DOHH2 (cell line): ENCODE results near the gene ZCCHC18.

Source experiments
- H3F3A ChIP-seq: fragments of 200-600 bp; sonication (generic), shearing (Covaris generic); 2 replicates; pipeline ENCODE4 v1.6.0; 2016; ENCODE audit warnings: antibody characterized with exemption, mild to moderate bottlenecking; ENCODE audit not compliant: control insufficient read depth, insufficient read depth
- H3K27ac ChIP-seq: fragments of 200-600 bp; sonication (generic); 2 replicates; pipeline ENCODE4 v1.5.1; 2014; ENCODE audit warnings: low read depth, mild to moderate bottlenecking, low read length, moderate library complexity
- H3K27me3 ChIP-seq: fragments of 200-600 bp; sonication (generic); 2 replicates; pipeline ENCODE4 v1.6.1; 2014; ENCODE audit warnings: mild to moderate bottlenecking, low read length, mixed read lengths; ENCODE audit not compliant: control insufficient read depth
- H3K36me3 ChIP-seq: fragments of 200-600 bp; sonication (generic); 2 replicates; pipeline ENCODE4 v1.6.1; 2014; ENCODE audit warnings: mild to moderate bottlenecking, low read length, moderate library complexity, mixed read lengths; ENCODE audit not compliant: control insufficient read depth
- H3K4me1 ChIP-seq: fragments of 200-600 bp; sonication (generic); 2 replicates; pipeline ENCODE4 v1.6.1; 2014; ENCODE audit warnings: mild to moderate bottlenecking, low read length, mixed read lengths; ENCODE audit not compliant: control insufficient read depth
- H3K4me2 ChIP-seq: fragments of 200-600 bp; sonication (generic); 2 replicates; pipeline ENCODE4 v1.6.0; 2014; ENCODE audit warnings: mild to moderate bottlenecking, low read length, moderate library complexity
- H3K4me3 ChIP-seq: fragments of 200-600 bp; sonication (generic); 2 replicates; pipeline ENCODE4 v1.5.1; 2014; ENCODE audit warnings: mild to moderate bottlenecking, low read length, mixed read lengths
- H3K79me2 ChIP-seq: fragments of 200-600 bp; sonication (generic); 2 replicates; pipeline ENCODE4 v1.6.1; 2014; ENCODE audit warnings: mild to moderate bottlenecking, low read length, mixed read lengths; ENCODE audit not compliant: control insufficient read depth
- H3K9me2 ChIP-seq: fragments of 200-600 bp; sonication (generic); replicated peaks from 2 replicates; pipeline ENCODE4 v1.6.1; 2014; ENCODE audit warnings: mild to moderate bottlenecking, low read length, mixed read lengths; ENCODE audit not compliant: control insufficient read depth
- H3K9me3 ChIP-seq: fragments of 200-600 bp; sonication (generic); 2 replicates; pipeline ENCODE4 v1.6.1; 2014; ENCODE audit warnings: antibody characterized with exemption, low read length, mixed read lengths; ENCODE audit not compliant: control insufficient read depth, insufficient read depth
- H4K20me1 ChIP-seq: fragments of 200-600 bp; sonication (generic); 2 replicates; pipeline ENCODE4 v1.6.0; 2014; ENCODE audit warnings: low read depth, mild to moderate bottlenecking, antibody characterized with exemption, low read length, moderate library complexity; ENCODE audit not compliant: control insufficient read depth, insufficient read depth
- EZH2phosphoT487 ChIP-seq: fragments of 200-600 bp; sonication (generic); IDR thresholded peaks from 2 replicates; pipeline ENCODE4 v1.6.1; 2017; ENCODE audit warnings: borderline replicate concordance, mild to moderate bottlenecking, antibody characterized with exemption, low read length, moderate library complexity, mixed read lengths
- TF ChIP-seq, protein P1 (sequence below): fragments of 200-600 bp; sonication (generic); IDR thresholded peaks from one replicate; pipeline ENCODE4 v1.5.1; 2014; ENCODE audit warnings: antibody characterized with exemption, mild to moderate bottlenecking, low read depth, low read length; ENCODE audit not compliant: poor library complexity, severe bottlenecking

Gene ZCCHC18

DNA sequence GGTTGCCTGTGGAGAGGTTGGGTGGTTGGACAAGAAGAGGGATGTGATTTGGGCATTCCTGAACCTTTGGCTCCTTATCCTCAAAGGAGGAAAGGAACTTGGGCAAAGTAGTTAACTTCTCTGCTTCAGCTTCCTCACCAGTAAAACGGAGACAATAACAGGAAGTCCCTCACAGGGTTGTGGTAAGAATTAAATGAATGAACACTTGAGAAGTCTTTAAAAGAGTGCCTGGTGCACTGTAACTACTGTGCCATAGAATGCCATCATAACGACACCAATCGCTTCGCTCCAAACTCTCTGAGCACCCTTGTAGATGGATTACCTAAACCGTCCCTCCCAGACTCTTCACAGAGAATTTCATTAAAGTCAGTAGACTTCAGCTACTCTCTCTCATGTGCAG lies 10.5 kb downstream of the ZCCHC18 start:
- H3K27ac ChIP-seq = peak overlapping the region; percentile 69
- TF ChIP-seq EZH2phosphoT487 = no peak
- TF ChIP-seq, protein P1, sequence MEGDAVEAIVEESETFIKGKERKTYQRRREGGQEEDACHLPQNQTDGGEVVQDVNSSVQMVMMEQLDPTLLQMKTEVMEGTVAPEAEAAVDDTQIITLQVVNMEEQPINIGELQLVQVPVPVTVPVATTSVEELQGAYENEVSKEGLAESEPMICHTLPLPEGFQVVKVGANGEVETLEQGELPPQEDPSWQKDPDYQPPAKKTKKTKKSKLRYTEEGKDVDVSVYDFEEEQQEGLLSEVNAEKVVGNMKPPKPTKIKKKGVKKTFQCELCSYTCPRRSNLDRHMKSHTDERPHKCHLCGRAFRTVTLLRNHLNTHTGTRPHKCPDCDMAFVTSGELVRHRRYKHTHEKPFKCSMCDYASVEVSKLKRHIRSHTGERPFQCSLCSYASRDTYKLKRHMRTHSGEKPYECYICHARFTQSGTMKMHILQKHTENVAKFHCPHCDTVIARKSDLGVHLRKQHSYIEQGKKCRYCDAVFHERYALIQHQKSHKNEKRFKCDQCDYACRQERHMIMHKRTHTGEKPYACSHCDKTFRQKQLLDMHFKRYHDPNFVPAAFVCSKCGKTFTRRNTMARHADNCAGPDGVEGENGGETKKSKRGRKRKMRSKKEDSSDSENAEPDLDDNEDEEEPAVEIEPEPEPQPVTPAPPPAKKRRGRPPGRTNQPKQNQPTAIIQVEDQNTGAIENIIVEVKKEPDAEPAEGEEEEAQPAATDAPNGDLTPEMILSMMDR = no peak
- H4K20me1 ChIP-seq = no peaks in the 10 kb centered on the region

DNA sequence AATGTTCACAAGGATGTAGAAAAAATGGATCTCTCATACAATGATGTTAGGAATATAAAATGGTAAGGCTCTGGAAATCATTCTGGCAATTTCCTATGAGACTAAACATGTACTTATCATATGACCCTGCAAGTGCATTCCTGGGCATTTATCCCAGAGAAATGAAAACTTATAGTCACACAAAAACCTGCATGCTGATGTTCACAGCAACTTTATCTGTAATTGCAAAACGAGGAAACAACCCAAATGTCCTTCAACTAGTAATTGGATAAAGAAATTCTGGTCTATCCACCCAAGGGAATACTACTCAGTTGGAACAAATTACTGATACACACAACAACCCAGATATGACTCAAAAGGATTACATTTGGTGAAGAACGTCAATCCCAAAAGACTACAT lies 14.5 kb downstream of the ZCCHC18 start:
- Histone ChIP-seq H3K9me3 (no peaks in the 10 kb centered on the region), H3K27ac (peak overlapping the region; percentile 66), H4K20me1 (no peaks in the 10 kb centered on the region), H3K79me2 (no peaks in the 10 kb centered on the region), H3K4me2 (peak overlapping the region; percentile 52), H3K27me3 (no peaks in the 10 kb centered on the region), H3K4me1 (peaks cover 53% of the 10 kb centered on the region), H3K4me3 (peak overlapping the region; percentile 28), H3K36me3 (no peaks in the 10 kb centered on the region), H3F3A (no peaks in the 10 kb centered on the region; the same call in 1 of the 2 replicates), H3K9me2 (no peaks in the 10 kb centered on the region)
- TF ChIP-seq EZH2phosphoT487 = no peak
- TF ChIP-seq, protein P1 = no peak

More for the DNA sequence above, 10.5 kb downstream of the ZCCHC18 start:
- no peaks in the 10 kb centered on the region; the same call in 1 of the 2 replicates for H3F3A ChIP-seq
- no peaks in the 10 kb centered on the region for H3K9me2 ChIP-seq
- H3K4me2 ChIP-seq = peak overlapping the region; percentile 82
- H3K4me1 ChIP-seq = peaks cover 75% of the 10 kb centered on the region
- no peaks in the 10 kb centered on the region for H3K27me3 ChIP-seq
- no peaks in the 10 kb centered on the region for H3K36me3 ChIP-seq
- H3K4me3 ChIP-seq = peak overlapping the region; percentile 58
- no peaks in the 10 kb centered on the region for H3K79me2 ChIP-seq
- H3K9me3 ChIP-seq = no peaks in the 10 kb centered on the region

DNA sequence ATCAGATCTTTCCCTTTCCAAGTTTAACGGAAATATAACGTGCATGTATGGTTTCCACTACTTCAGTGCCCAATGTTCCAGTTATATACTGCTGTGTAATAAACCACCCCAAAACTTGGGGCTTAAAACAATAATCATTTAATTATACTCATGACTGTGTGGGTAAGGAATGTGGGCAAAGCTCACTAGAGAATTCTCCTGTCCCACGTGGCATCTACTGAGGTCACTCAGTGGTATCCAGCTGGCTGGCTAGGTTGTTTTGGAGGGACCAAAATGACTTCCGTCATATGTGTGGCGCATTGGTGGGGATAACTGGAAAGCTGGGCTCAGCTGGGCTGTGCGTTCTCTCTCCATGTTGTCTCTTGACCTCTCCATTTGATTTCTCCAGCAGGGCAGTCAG lies 18.5 kb downstream of the ZCCHC18 start:
- H3K27me3 ChIP-seq = no peaks in the 10 kb centered on the region
- no peaks in the 10 kb centered on the region for H3F3A ChIP-seq
- TF ChIP-seq, protein P1 = no peak
- no peak for TF ChIP-seq EZH2phosphoT487
- H3K79me2 ChIP-seq = no peaks in the 10 kb centered on the region
- H3K27ac ChIP-seq = no peak overlapping the region
- no peak overlapping the region for H3K4me2 ChIP-seq
- H3K9me2 ChIP-seq = no peaks in the 10 kb centered on the region
- no peak overlapping the region for H3K4me3 ChIP-seq
- H3K36me3 ChIP-seq = no peaks in the 10 kb centered on the region
- no peaks in the 10 kb centered on the region for H4K20me1 ChIP-seq
- no peaks in the 10 kb centered on the region for H3K9me3 ChIP-seq
- H3K4me1 ChIP-seq = peaks cover 16% of the 10 kb centered on the region
